SK-N-SH treated with all-trans-retinoic acid at 6 μM for 48 hours (cell line): ENCODE results near the gene KDM5C.

ENCODE experiments used
- ATAC-seq: fragments of 200-7000 bp; cut with Tn5 transposase; 3 replicates; pipeline ENCODE4 v1.9.1; 2020; ENCODE audit warnings: mild to moderate bottlenecking, moderate library complexity
- ARNTL ChIP-seq: fragments of 450-650 bp; formaldehyde crosslinking; IDR thresholded peaks from 2 replicates; pipeline ENCODE4 v1.5.0; 2020; ENCODE audit warnings: low read depth, mild to moderate bottlenecking, moderate library complexity, borderline replicate concordance
- BACH2 ChIP-seq: fragments of 250-450 bp; sonication (Bioruptor Pico); IDR thresholded peaks from 2 replicates; pipeline ENCODE4 v1.9.0; 2021; ENCODE audit warnings: mild to moderate bottlenecking, borderline replicate concordance
- CREB5 ChIP-seq: fragments of 250-450 bp; sonication (Bioruptor Pico); IDR thresholded peaks from 2 replicates; pipeline ENCODE4 v1.5.1; 2020; ENCODE audit warnings: low read depth, mild to moderate bottlenecking, moderate library complexity
- CSRNP3 ChIP-seq: fragments of 250-450 bp; sonication (Bioruptor Pico); IDR thresholded peaks from 2 replicates; pipeline ENCODE4 v1.5.1; 2021; ENCODE audit warnings: mild to moderate bottlenecking, moderate library complexity
- ESRRG ChIP-seq: fragments of 250-450 bp; sonication (Bioruptor Pico); IDR thresholded peaks from 2 replicates; pipeline ENCODE4 v1.6.1; 2021; ENCODE audit warnings: mild to moderate bottlenecking
- GLIS3 ChIP-seq: fragments of 250-450 bp; sonication (Bioruptor Pico); IDR thresholded peaks from 2 replicates; pipeline ENCODE4 v1.5.0; 2020; ENCODE audit warnings: mild to moderate bottlenecking, moderate library complexity
- ISL1 ChIP-seq: fragments of 250-450 bp; sonication (Bioruptor Pico); IDR thresholded peaks from 2 replicates; pipeline ENCODE4 v2.1.2; 2022; ENCODE audit warnings: mild to moderate bottlenecking, moderate library complexity
- OSR1 ChIP-seq: fragments of 250-450 bp; sonication (Bioruptor Pico); IDR thresholded peaks from 2 replicates; pipeline ENCODE4 v1.8.0; 2022; ENCODE audit warnings: moderate library complexity, mild to moderate bottlenecking, inconsistent platforms
- PATZ1 ChIP-seq: fragments of 250-450 bp; sonication (Bioruptor Pico); IDR thresholded peaks from 2 replicates; pipeline ENCODE4 v1.8.0; 2020; ENCODE audit warnings: mild to moderate bottlenecking, moderate library complexity, borderline replicate concordance
- POU6F1 ChIP-seq: fragments of 250-450 bp; sonication (Bioruptor Pico); IDR thresholded peaks from 2 replicates; pipeline ENCODE4 v1.8.0; 2021; ENCODE audit warnings: low read depth, mild to moderate bottlenecking, moderate library complexity, borderline replicate concordance
- PPARA ChIP-seq: fragments of 250-450 bp; sonication (Bioruptor Pico); IDR thresholded peaks from 2 replicates; pipeline ENCODE4 v1.5.0; 2020; ENCODE audit warnings: mild to moderate bottlenecking, borderline replicate concordance
- RARB ChIP-seq: fragments of 250-450 bp; sonication (Bioruptor Pico); IDR thresholded peaks from 2 replicates; pipeline ENCODE4 v1.8.0; 2021; ENCODE audit warnings: mild to moderate bottlenecking, moderate library complexity
- SNAI2 ChIP-seq: fragments of 250-450 bp; sonication (Bioruptor Pico); IDR thresholded peaks from 2 replicates; pipeline ENCODE4 v1.5.0; 2020; ENCODE audit warnings: mild to moderate bottlenecking, moderate library complexity
- TCF4 ChIP-seq: fragments of 250-450 bp; sonication (Bioruptor Pico); IDR thresholded peaks from 2 replicates; pipeline ENCODE4 v1.8.0; 2021; ENCODE audit warnings: mild to moderate bottlenecking, moderate library complexity, borderline replicate concordance
- TOX ChIP-seq: fragments of 250-450 bp; sonication (Bioruptor Pico); IDR thresholded peaks from 2 replicates; pipeline ENCODE4 v1.8.0; 2021; ENCODE audit warnings: mild to moderate bottlenecking, moderate library complexity, borderline replicate concordance
- TSHZ2 ChIP-seq: fragments of 250-450 bp; sonication (Bioruptor Pico); IDR thresholded peaks from 2 replicates; pipeline ENCODE4 v1.5.0; 2020; ENCODE audit warnings: mild to moderate bottlenecking, moderate library complexity
- ZC3H10 ChIP-seq: fragments of 250-450 bp; sonication (Bioruptor Pico); IDR thresholded peaks from 2 replicates; pipeline ENCODE4 v1.5.1; 2021; ENCODE audit warnings: mild to moderate bottlenecking, moderate library complexity
- ZFP3 ChIP-seq: fragments of 250-450 bp; sonication (Bioruptor Pico); IDR thresholded peaks from 2 replicates; pipeline ENCODE4 v1.5.0; 2020; ENCODE audit warnings: mild to moderate bottlenecking, moderate library complexity
- ZFP30 ChIP-seq: fragments of 450-650 bp; formaldehyde crosslinking; IDR thresholded peaks from 2 replicates; pipeline ENCODE4 v1.5.0; 2022; ENCODE audit warnings: mild to moderate bottlenecking, moderate library complexity
- ZNF565 ChIP-seq: fragments of 450-650 bp; formaldehyde crosslinking; conservative IDR thresholded peaks from 2 replicates; pipeline ENCODE4 v1.5.0; 2020; ENCODE audit warnings: low read depth, mild to moderate bottlenecking, moderate library complexity
- ZNF70 ChIP-seq: fragments of 450-650 bp; formaldehyde crosslinking; IDR thresholded peaks from 2 replicates; pipeline ENCODE4 v1.5.0; 2020; ENCODE audit warnings: mild to moderate bottlenecking, moderate library complexity

KDM5C gene

GRCh38 chrX:53230116-53230515, 5.1 kb upstream of the KDM5C start:
- no peak for ATAC-seq
- no peak for TF ChIP-seq ISL1 (CRISPR knock-in tag)
- no peak for TF ChIP-seq ZFP3 (CRISPR knock-in tag)
- no peak for TF ChIP-seq CREB5 (CRISPR knock-in tag)

GRCh38 chrX:53227224-53227765, 2.3 kb upstream of the KDM5C start:
- TF ChIP-seq GLIS3 (CRISPR knock-in tag) (no peak), PPARA (CRISPR knock-in tag) (no peak), ESRRG (CRISPR knock-in tag) (no peak), OSR1 (CRISPR knock-in tag) (no peak), CSRNP3 (no peak), TOX (no peak), ZC3H10 (CRISPR knock-in tag) (no peak), ARNTL (CRISPR knock-in tag) (no peak), SNAI2 (CRISPR knock-in tag) (no peak), PATZ1 (CRISPR knock-in tag) (no peak), TSHZ2 (CRISPR knock-in tag) (no peak), ZNF565 (CRISPR knock-in tag) (no peak), ZFP30 (CRISPR knock-in tag) (no peak)
- no peak for ATAC-seq

GRCh38 chrX:53223955-53224859, 800 bp downstream of the KDM5C start:
- peak; percentile 32 for ATAC-seq
- TF ChIP-seq RARB (CRISPR knock-in tag) (no peak), CSRNP3 (no peak), TOX (no peak), BACH2 (CRISPR knock-in tag) (no peak), ZNF70 (CRISPR knock-in tag) (no peak), ISL1 (CRISPR knock-in tag) (no peak), POU6F1 (CRISPR knock-in tag) (no peak), TSHZ2 (CRISPR knock-in tag) (no peak), SNAI2 (CRISPR knock-in tag) (no peak), OSR1 (CRISPR knock-in tag) (no peak), GLIS3 (CRISPR knock-in tag) (no peak), TCF4 (CRISPR knock-in tag) (no peak), PPARA (CRISPR knock-in tag) (no peak)
